Measurements from ENCODE around the gene PARP12.

PARP12 gene

DNA sequence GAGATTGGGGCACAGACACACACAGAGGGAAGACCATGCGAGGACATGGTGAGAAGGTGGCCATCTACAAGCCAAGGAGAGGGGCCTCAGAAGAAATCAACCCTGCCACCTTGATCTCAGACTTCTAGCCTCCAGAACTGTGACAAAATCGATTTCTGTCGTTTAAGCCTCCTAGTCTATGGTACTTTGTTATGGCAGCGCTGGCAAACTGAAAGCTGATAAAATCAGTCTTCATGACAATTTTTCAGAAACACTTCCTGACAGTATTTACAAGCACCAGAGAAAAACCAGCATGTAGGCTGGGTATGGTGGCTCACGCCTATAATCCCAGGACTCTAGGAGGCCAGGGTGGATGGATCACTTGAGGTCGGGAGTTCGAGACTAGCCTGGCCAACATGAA lies 4.2 kb downstream of the PARP12 start:
- DNase-seq, result no peak

DNA sequence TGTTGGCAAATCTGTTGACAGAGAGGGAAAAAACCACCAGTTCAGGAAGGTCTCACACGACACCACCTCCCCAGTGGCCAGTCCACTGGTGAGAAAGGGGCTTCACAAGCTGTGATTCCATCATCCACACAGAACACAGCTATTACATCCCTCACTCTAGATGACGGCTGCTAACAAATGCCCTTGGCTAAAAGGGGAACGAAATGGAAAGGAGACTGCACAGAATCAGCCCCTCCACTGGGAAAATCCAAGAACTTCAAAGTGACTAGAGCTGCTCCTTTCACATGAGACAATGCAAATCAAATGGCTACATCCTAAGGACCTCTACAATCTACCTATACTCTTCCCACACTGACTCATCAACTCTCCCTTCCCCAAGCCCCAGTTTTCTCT lies 5.6 kb downstream of the PARP12 start:
- no peak for DNase-seq

DNA sequence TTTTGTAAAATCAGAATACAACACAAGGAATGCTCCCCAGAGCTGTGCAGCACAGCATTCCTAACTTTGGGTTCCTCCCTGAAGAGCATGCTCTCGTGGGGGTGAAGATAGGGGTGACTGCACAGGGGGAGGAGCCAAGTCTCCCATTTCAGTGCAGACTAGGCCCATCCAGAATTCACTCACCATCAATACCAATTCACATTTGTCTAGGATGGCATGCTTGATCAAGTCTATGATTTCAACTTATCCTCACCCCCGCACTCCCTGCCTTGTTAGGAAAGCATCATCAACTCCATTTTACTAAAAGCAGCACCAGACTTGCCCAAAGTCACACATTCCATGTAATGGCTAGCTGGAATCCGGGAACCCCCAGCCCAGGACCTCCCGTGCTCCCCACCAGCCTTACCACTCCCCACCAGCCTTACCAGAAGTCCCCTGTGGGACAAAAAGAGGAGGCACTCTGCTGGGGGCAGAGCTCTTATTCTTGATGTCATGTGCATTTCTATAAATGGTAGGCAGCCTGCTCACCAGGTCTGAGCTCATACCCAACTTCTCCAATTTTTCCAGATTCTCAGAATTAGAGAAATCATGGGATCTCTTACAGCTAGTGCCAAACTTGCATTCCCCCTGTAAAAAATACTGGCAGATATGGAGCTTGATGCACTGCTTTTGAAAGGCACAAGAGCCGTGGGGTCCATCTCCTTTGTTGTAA lies 6.2 kb downstream of the PARP12 start:
- DNase-seq, result no peak

DNA sequence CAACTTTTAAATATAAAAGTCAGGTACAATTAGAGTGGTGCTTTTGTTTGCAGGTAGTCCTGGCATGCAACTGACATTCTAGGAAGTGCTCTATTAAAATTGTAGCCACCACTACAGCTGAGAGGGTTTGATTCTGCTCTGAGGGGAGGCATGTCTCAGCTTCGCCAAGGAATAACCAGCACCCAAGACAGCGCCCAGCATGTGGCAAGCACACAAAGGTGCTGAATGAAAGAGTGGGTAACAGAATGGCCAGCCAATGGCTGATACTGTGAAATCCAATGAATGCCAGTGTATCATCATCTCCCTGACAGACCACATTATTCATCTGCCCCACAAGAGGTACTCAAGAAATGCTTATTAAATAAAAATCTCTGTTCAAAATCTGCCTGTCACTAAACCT lies 6.9 kb downstream of the PARP12 start:
- no peak for DNase-seq

DNA sequence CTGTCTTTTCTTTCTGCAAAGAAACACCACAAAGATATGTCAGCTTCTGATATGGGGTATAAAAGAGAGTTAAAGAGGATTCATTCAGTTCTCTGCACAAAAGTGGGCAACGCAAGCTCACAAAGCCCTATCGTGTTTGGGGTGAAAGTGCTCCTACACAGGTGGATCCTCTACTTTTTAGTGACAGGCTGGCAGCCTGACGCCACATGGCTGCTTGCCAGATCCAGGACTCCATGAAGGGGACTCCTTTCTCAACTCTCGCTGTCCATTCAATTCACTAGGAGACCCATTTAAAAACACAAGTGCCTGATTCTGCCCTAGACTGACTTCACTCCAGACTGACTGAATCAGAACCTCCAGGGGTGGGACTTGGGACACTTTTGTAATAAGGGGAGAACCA lies 8.0 kb downstream of the PARP12 start:
- no peak for DNase-seq

DNA sequence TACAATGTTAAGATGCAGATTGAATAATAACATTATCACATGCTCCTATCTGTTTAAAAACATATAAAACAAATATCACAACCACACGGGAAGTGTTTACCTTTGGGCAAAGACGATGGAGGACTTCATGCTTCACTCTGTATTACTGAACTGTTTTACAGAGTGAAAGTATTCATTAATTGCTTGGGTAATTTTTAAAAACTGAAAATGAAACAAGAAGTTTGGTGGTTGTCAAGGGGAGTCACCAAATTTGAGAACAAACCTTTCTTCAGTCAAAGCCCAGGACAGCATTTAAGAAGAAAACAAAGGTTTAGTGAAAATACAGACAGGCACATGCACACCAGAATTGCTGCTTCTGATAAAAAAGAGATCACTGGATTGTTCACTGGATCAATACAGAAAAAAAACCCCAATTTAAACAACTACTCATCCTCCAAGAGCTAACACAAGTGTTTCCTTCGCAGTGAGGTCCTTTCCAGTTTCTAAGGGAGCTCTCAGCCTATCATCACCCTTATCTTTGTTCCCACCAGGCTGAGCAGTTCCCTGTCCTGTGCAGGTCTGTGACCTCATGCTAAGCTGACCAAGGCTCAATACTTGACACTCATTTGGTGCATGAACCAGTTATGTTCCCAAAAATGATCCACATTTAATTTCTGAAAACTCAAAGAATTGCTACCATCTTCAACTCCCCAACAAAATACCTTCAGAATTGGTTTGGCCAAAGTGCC lies 8.8 kb downstream of the PARP12 start:
- no peak for DNase-seq

DNA sequence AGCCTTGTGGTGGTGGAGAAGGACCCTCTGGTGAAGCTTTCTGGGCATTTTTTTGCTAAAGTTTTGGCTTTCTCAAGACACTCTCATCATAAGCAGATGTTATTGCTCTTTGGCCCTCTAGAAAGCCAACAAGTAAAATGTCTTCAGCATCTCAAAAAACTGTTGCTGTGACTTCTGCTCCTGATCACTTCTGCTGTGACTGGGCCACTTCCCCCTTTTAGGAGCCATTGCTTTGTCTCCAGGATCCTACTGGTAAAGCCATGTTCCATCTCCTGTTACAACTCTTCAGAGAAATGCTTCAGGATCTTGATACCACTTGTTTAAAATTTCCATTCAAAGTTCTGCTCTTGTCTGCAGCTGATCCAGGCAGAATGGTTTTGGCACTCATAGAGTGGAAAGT lies 10.9 kb downstream of the PARP12 start:
- DNase-seq, result no peak

DNA sequence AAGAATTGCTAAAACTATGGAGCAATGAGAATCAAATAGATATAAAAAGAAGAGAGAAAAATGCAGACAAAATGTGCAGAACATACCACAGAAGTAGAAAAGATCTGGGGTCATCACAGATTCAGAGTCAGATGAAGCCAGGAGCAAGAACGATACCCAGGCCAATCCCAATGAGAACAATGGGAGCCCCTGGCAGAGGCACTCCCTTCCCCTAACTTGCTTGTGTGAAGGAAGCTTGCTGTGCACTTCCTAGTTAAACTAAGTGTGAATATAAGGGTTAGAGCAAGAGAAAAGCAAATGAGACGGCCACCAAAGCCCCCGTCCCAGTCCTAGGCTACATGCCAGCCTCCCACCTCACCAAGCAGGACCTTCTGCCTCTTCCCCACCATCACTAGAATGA lies 12.7 kb downstream of the PARP12 start:
- no peak for DNase-seq

DNA sequence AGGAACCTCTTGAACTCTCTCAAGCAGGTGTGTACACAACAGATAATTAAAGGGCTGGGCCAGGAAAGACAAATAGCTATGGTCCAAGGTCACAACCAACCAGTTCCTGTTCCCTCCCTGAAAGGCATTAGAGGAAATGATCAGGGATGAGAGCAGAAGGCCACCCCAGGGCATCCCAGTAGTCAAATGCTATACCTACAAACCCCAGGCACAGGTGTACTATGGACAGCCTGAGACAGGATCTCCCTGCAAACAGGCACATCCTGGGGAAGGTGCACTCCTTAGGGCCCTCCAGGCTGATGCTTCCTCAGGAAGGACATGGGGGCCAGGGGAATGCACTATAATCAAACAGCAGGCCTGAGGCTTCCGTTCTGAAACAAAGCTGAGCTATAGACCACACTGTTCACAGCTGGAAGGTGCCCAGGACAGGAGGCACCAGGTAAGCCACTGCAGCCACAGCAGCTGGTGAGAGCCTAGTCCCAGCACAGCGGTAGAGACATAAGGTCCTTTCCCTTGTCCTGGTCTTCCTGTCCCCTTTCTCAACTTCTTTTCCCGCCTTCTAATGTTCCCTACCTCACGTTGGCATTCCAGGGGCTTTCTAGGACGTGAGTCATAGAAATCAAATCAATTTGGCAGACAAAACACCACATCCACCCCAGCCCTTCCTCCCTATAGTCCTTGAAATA lies 13.3 kb downstream of the PARP12 start:
- no peak for DNase-seq

DNA sequence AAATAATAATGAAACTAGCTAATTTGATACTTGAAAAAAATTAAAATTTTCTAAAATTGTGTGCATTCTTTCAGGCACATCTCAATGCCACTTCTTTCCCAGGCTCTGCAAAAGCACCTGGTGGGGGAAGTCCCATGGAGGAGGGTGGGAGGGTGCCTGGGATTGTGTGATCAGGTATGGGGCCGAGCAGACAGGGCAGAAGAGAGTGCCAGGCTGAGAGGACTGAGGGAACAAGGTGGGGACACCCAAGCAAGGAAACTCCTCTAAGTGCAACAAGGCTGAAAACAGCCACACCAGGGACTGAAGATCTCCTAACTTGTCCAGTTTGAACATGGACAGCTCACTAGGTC lies 13.8 kb downstream of the PARP12 start:
- no peak for DNase-seq

DNA sequence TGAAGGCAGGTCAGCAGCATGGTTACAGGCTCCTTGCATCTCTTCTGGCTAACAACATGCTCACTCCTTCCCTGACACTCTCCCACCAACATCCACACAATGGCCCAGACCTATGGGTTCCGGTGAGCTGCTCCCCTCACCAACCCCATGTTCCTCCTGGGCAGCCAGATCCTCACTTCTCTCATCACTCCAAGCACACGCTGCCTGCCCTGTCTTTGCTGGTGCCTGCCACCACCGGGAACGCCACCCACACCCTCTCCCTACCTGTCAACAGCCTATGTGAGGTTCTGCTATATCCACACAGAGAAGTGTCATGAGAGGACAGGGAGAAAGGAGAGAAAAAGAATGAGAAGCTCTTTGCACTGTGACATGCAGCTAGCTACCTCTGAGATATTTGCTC lies 14.6 kb downstream of the PARP12 start:
- no peak for DNase-seq

DNA sequence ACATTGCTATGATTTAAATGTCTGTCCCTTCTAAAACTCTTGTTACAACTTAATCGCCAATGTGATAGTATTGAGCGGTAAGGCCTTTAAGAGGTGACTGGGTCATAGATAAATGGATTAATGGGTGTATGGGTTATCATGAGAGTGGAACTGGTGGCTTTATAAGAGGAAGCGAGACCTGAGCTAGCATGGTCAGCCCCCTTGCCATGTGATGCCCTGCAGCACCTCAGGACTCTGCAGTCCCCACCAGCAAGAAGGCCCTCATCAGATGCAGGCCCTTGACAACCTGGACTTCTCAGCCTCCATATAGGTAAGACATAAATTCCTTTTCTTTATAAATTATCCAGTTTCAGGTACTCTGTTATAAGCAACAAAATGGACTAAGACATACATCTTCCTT lies 15.6 kb downstream of the PARP12 start:
- DNase-seq, result no peak

DNA sequence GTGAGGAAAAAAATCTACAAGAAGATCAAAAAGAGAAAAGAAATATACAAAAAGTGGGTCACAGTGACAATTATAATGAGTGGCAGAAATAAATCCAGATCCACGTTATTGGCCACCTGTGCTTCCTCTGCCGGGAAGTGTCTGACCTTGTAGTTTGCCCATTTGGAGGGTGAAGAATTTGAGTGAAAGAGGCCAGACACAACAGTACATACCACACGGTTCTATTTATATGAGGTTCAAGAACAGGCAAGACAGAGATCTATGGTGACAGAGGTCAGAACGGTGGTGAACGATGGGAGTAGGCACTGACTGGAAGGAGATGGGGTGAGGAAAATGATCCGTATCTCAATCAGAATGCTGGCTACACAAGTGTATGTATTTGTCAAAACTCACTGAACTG lies 17.1 kb downstream of the PARP12 start:
- DNase-seq, result no peak

DNA sequence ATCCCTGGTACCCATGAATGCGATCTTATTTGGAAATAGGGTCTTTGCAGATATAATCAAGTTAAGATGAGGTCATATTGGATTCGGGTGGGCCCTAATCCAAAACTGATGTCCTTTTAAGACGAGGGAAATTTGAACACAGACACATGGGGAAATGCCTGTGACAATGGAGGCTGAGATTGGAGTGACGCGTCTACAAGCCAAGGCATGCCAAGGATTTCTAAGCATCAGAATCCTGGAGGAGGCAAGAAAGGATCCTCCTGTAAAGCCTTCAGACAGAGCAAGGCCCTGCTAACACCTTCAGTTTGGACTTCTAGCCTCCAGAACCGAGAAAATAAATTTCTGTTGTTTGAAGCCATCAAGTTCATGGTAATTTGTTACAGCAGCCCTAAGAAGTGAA lies 18.5 kb downstream of the PARP12 start:
- DNase-seq, result no peak

DNA sequence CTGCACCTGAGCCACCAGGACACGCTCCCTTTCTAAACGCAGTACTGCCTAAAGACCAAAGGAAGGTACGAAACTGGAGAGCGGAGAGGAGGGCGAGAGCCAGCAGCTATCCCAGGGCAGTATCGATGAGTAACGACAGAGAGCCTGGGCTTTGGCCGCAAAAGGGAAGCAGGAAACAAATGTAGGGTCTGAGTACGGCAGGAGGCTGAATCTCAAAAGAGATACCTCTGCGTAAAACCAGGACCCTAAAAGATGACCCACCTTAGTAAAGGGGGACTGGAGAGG lies 20.4 kb downstream of the PARP12 start:
- peak; percentile 10 for DNase-seq

DNA sequence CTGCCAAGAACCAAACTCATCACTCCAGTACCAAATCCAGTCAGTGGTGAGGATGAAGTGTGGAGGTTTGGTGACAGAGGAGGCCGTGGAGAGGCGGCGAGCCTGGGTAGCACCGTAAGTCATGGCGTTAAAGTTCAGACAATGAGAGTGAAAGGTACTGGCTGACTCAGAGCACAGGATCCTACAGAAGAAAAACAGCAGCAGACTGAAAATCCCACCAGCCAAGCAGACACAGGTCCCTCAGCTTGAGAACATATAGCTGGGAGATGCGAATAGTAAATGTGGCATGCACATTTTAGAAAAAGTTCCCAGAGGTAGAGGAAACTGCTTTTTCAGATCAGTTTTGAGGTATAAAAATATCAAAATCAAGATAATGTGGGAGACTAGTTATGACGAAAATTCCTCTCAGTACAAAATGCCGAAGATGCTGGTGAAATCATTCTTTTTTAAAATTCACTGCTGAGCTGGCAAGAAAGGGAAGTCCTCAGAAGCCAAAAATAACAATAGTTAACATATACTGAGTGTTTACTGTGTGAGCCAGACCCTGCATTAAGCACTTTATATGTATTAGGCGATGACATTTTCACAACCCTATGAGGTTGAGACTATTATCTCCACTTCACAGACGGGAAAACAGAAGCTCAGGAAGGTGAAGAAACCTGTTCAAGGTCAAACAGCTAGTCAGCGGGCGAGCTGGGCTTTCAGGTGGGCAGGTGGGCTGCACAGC lies 20.9 kb downstream of the PARP12 start:
- no peak for DNase-seq

DNA sequence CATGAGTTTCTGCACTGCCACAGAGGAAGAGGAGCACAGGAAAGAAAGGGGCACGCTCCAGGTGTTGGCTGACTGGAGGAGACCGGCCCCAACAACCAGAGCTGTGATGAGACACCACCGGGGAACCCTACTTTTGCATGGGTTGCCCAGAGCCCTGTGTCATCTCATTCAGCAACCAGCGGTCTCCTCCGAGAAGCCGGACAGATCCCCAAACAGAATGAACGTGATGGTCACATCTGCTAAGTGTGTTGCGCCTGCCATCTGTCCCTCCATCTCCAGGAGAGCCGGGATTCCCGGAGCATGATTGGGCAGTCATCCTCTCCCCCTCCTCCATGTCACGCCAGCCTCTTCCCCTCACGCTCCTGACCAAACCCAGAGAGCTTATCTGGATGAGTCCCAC lies 22.9 kb downstream of the PARP12 start:
- DNase-seq, result peak; percentile 5

DNA sequence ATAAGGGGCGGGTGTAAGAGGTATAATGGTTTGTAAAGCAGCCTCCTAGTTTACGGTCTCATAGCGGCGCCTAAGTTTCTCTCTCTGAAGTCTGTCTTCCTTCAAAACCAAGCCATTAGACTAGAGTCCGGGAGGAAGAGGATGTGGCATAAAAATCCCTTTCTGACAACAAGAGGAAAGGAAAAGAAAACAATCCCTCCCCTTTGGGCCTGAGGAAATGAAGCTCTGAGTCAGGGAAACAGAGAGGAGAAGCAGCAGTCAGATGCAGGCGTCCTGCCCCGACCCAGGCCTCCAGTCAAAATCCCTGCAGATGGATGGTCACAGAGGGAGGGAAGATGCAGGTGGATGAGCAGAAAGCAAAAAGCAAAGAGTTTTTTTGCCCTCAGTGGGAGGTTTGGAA lies 23.7 kb downstream of the PARP12 start:
- no peak for DNase-seq

DNA sequence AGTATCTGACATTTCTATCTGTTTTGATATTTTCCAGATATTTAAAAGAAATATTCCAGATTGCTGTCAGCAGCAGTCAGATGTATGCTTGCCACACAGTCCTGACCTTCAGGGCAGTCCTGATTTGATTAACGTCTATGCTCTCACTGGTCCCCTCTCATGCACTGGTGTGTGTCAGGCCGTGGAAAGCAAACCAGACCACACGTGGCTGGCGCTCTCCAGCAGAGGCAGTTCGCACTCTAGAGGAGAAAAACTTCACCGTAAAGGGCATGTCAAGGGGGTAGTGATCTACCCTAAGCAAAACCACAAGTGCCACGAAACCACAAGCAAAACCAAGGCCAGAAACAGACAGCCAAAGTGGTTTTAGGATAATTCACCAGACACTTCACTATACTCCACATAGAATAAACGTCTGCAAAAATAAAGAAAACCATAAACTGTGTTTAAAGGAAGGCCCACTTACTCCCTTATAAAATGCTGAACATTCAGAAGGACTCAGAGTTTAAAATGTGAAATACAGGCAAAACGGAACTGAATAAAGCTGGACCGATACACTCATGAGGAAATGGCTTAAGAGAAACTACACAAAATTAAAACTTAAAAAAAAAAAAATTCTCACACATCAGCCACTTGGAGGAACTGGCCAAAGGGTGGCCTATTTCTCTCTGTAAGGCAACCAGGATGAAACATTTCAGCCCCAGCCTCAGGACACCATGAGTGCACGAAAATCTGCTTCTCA lies 26.4 kb downstream of the PARP12 start:
- DNase-seq, result peak; percentile 26

DNA sequence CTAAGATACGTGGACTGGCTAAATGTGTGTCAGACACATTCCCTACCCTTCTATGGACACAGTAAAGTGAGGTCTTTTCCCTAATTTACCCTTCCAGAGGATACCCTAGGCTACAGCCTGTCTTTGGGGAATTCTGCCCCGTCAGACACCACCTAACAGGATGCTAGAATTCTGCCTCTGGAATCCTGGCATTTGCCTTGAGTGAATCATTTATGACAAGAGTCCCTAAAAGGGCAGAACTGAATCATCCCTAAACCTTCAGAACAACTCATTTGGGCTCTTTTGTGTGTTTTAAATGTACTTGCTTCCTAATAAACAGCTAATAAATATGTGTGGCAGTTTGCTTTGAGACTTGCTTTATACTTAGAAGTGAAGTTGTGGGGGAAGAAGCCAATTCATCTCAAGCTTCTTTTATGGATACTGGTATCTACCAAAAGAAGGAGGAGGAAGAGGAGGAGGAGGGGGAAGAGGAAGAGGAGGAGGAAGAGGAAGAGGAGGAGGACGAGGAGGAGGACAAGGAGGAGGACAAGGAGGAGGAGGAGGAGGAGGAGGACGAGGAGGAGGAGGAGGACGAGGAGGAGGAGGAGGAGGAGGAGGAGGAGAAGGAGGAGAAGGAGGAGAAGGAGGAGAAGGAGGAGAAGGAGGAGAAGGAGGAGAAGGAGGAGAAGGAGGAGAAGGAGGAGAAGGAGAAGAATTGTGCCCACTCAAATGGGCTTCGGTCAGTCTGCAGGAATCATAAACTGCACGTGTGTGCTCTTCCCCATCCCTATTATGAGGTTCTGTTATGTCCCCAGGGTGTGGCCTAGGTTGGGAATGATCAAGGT lies 27.1 kb downstream of the PARP12 start:
- DNase-seq, result no peak

DNA sequence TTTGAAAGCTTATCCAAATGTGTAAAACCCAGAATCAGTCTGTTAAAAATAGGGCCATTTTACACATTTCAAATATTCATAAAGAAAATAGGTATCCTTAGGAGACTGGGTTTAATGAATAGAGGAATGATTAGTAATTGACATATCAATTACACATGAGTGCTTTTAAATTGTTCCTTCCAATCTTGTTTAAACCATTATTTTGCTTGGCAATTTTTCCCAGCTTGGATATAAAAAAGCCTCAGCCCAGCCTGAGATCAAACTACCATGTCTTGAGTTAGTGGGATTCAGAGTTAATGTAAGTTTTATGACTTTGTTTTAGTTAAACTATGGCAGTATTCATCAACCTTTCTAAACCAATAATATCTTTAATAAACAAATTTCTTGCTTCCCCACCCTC lies 28.3 kb downstream of the PARP12 start:
- no peak for DNase-seq

DNA sequence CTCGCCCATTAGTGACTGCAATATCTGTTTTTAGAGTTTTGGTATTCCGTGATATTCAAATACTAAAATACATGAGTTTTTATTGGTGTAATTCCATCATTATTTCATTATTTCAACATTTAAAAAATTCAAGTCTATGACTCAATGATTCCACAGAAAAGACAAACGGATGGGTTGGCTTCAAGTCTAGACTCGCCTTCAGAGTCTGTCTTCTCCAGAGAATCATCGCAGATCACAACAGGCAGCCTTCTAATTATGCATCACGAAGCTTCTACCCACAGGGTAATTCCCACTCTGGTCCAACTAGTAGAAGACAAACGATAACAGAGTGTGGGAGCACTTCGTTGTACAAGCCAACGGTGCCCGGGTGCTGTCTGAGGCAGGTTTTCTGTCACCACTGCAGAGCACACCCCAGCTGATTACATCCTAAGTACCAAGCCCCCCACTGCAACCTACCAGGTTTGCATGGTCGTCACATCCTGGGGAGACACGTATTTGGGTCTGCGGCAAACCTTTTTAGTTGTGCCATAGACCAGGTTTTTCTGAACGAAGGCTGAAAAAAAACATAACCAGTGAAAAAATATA lies 28.9 kb downstream of the PARP12 start:
- DNase-seq, result no peak

All from stimulated activated CD8-positive, alpha-beta memory T cell treated with anti-CD3 and anti-CD28 coated beads, Interleukin-4, amount 100 ng/mL, for 48 hours (primary cell).